Ectodermal cell (in vitro differentiated cells): Measurements from ENCODE around the gene ITPR2.
"Not testable (repeated sequence)": the region's sequence is repeated elsewhere in the genome, so short reads cannot be mapped to it uniquely, and the experiment has no call there.

ENCODE experiments used
- H3K27ac ChIP-seq: 2 replicates; pipeline ENCODE4 v1.7.0; 2013; ENCODE audit warnings: mild to moderate bottlenecking, low read depth, low read length; ENCODE audit not compliant: insufficient read depth, poor library complexity, severe bottlenecking
- H3K27me3 ChIP-seq: 2 replicates; pipeline ENCODE4 v1.7.0; 2013; ENCODE audit warnings: mild to moderate bottlenecking, low read length; ENCODE audit not compliant: insufficient read depth, control insufficient read depth, poor library complexity, severe bottlenecking
- H3K36me3 ChIP-seq: one replicate; pipeline ENCODE4 v1.7.0; 2013; ENCODE audit warnings: low read length; ENCODE audit not compliant: control insufficient read depth, insufficient read depth
- H3K4me1 ChIP-seq: one replicate; pipeline ENCODE4 v1.7.0; 2013; ENCODE audit warnings: low read length; ENCODE audit not compliant: control insufficient read depth, insufficient read depth
- H3K4me3 ChIP-seq: 2 replicates; pipeline ENCODE4 v1.7.0; 2013; ENCODE audit warnings: low read depth, low read length, control low read depth; ENCODE audit not compliant: insufficient read depth
- H3K9me3 ChIP-seq: 2 replicates; pipeline ENCODE4 v1.7.0; 2013; ENCODE audit warnings: mild to moderate bottlenecking, low read length, moderate library complexity; ENCODE audit not compliant: control insufficient read depth
- WGBS, 2 experiments: methylation state at CpG; one replicate each; pipeline ENCODE4 v1.1.7; 2013; ENCODE audit warnings: missing lambda C conversion rate in 2 of 2; 5-methylcytosine and 5-hydroxymethylcytosine counted together

The ITPR2 gene

GRCh38 chr12:26604813-26605212, 228.2 kb downstream of the ITPR2 start:
- not testable (repeated sequence) for H3K4me1 ChIP-seq, H3K27me3 ChIP-seq, H3K27ac ChIP-seq, H3K36me3 ChIP-seq, H3K4me3 ChIP-seq, H3K9me3 ChIP-seq
- WGBS, 2 experiments, result 97 to 98% methylated on average over 6 of the region's 7 CpGs

DNA sequence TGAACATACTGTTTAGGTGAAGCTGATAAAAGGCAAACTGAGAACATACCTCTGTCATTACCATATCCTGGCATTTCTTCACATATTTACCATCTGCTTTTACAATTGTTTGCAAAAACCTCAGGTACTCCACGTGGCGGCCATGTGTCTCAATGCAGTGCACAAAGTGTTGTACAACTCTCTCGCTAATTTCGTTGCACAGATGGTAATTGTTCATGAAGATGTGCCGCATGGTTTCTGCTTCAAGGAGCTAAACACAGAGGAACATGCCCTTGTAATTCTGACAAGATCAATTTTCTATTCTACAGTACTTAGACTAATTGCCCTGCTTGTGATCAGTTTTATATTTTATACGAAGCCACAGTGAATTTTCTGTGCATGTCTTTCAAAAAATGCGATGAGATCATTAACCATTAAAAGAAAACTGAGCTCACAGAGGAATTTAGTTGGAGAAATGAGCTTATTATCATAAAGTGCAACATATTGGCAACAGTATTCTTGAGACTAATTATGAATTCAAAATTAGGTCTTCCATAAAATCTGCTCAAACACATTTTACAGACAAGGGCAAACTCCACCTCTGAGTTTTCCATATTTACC, 233.8 kb downstream of the ITPR2 start:
- H3K4me1 ChIP-seq, result no peaks in the 10 kb centered on the region
- H3K4me3 ChIP-seq, result no peak overlapping the region
- no peaks in the 10 kb centered on the region for H3K27me3 ChIP-seq
- no peaks in the 10 kb centered on the region for H3K36me3 ChIP-seq
- 96% methylated on average over 7 of the region's 7 CpGs for WGBS, 2 experiments
- no peak overlapping the region for H3K27ac ChIP-seq
- no peaks in the 10 kb centered on the region for H3K9me3 ChIP-seq

GRCh38 chr12:26595806-26596205, 237.2 kb downstream of the ITPR2 start:
- WGBS, 2 experiments, result 100% methylated on average over 1 of the region's 1 CpG
- Histone ChIP-seq H3K27me3 (no peaks in the 10 kb centered on the region), H3K4me3 (no peak overlapping the region), H3K4me1 (no peaks in the 10 kb centered on the region), H3K9me3 (no peaks in the 10 kb centered on the region), H3K36me3 (no peaks in the 10 kb centered on the region), H3K27ac (no peak overlapping the region)

GRCh38 chr12:26580619-26581018, 252.4 kb downstream of the ITPR2 start:
- Histone ChIP-seq H3K27ac (no peak overlapping the region), H3K36me3 (no peaks in the 10 kb centered on the region), H3K27me3 (no peaks in the 10 kb centered on the region), H3K9me3 (no peaks in the 10 kb centered on the region), H3K4me1 (no peaks in the 10 kb centered on the region), H3K4me3 (no peak overlapping the region)
- WGBS, 2 experiments, result 94 to 98% methylated on average over 2 of the region's 2 CpGs

- no peaks in the 10 kb centered on the region for H3K27me3 ChIP-seq
- H3K36me3 ChIP-seq, result no peaks in the 10 kb centered on the region
- WGBS, 2 experiments, result 96 to 99% methylated on average over 5 of the region's 6 CpGs
- no peak overlapping the region for H3K27ac ChIP-seq
- no peak overlapping the region for H3K4me3 ChIP-seq
- no peaks in the 10 kb centered on the region for H3K4me1 ChIP-seq
- no peaks in the 10 kb centered on the region for H3K9me3 ChIP-seq
These were observed 256.7 kb downstream of the ITPR2 start for GRCh38 chr12:26576266-26576665.

GRCh38 chr12:26573225-26573909, 259.6 kb downstream of the ITPR2 start:
- Histone ChIP-seq H3K9me3 (no peaks in the 10 kb centered on the region), H3K27ac (no peak overlapping the region), H3K4me3 (no peak overlapping the region), H3K27me3 (no peaks in the 10 kb centered on the region), H3K4me1 (no peaks in the 10 kb centered on the region), H3K36me3 (no peaks in the 10 kb centered on the region)
- 85 to 88% methylated on average over 1 of the region's 1 CpG for WGBS, 2 experiments

DNA sequence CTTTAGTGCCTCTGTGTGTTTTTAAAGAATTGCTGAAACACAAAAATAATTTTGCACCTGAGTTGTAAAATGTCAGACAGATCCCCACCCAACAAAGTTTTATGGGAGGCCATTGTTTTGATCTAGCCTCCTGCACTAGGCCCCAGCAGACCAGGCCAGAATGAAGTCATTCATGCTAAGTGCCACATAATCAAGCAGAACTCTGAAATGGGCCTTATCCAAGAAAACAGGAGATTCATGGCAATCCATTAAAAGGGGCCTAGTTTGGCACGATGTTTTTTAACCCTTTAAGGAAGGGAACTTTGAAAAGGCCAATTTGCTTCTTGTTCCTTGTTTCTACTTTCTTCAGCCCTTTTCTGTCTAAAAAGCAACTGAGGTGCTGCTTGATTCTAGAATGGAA, 260.9 kb downstream of the ITPR2 start:
- Histone ChIP-seq H3K4me1 (no peaks in the 10 kb centered on the region), H3K9me3 (no peaks in the 10 kb centered on the region), H3K36me3 (no peaks in the 10 kb centered on the region), H3K27ac (no peak overlapping the region), H3K27me3 (no peaks in the 10 kb centered on the region), H3K4me3 (no peak overlapping the region)
- WGBS, 2 experiments, result 80 to 93% methylated on average over 1 of the region's 1 CpG

DNA sequence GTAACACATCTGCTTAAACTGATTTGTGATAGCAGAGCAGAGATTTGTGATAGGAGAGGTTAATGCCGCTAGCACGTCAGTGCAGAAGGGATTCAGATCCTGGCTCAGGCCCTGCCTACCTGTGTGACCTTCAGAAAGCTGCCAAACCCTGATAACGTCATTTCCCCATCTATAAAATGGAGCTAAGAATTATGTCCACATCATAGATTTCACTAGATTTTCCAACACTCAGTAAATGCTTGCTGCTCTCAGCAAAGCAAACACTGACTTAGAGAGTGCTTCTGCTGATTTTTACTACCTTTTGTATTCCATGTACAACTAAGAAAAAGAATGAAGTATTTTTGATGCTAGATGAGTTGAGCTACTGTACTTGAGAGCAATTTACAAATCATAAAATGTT, 261.4 kb downstream of the ITPR2 start:
- H3K4me1 ChIP-seq, result no peaks in the 10 kb centered on the region
- H3K9me3 ChIP-seq, result no peaks in the 10 kb centered on the region
- H3K27me3 ChIP-seq, result no peaks in the 10 kb centered on the region
- WGBS, 2 experiments, result 89 to 98% methylated on average over 3 of the region's 3 CpGs
- H3K27ac ChIP-seq, result no peak overlapping the region
- H3K4me3 ChIP-seq, result no peak overlapping the region
- no peaks in the 10 kb centered on the region for H3K36me3 ChIP-seq

GRCh38 chr12:26567126-26567525, 265.9 kb downstream of the ITPR2 start:
- Histone ChIP-seq H3K27ac (no peak overlapping the region), H3K4me1 (no peaks in the 10 kb centered on the region), H3K9me3 (no peaks in the 10 kb centered on the region), H3K4me3 (no peak overlapping the region), H3K27me3 (no peaks in the 10 kb centered on the region), H3K36me3 (no peaks in the 10 kb centered on the region)
- WGBS, 2 experiments, result 92 to 93% methylated on average over 2 of the region's 2 CpGs

- H3K27me3 ChIP-seq, result no peaks in the 10 kb centered on the region
- no peak overlapping the region for H3K27ac ChIP-seq
- H3K4me3 ChIP-seq, result no peak overlapping the region
- no peaks in the 10 kb centered on the region for H3K36me3 ChIP-seq
- WGBS, 2 experiments, result 93 to 96% methylated on average over 1 to 2 of the region's 2 CpGs
- H3K9me3 ChIP-seq, result no peaks in the 10 kb centered on the region
- no peaks in the 10 kb centered on the region for H3K4me1 ChIP-seq
These were observed 266.3 kb downstream of the ITPR2 start for GRCh38 chr12:26566675-26567074.
